Smooth muscle cell (in vitro differentiated cells): Measurements from ENCODE around the gene TIGAR. TPM values are rescaled to one million over a fixed set of nuclear protein-coding genes. Genes with fewer than 3 reads are reported as not detected.

Source experiments
- DNase-seq: peaks from one replicate; lab custom pipeline; 2025; ENCODE audit not compliant: unreplicated experiment; lab: John Stamatoyannopoulos, UW
- H2AFZ ChIP-seq: fragments of 200-600 bp; sonication (generic); 2 replicates; pipeline ENCODE4 v1.6.0; 2016; ENCODE audit warnings: antibody characterized with exemption, low read depth, mild to moderate bottlenecking
- H3F3A ChIP-seq: fragments of 200-600 bp; sonication (generic); 2 replicates; pipeline ENCODE4 v1.6.0; 2017; ENCODE audit warnings: antibody characterized with exemption, low read depth
- H3K27ac ChIP-seq: fragments of 200-600 bp; sonication (generic); 2 replicates; pipeline ENCODE4 v1.5.1; 2016; ENCODE audit warnings: low read depth, mild to moderate bottlenecking
- H3K27me3 ChIP-seq: fragments of 200-600 bp; sonication (generic); 2 replicates; pipeline ENCODE4 v1.6.1; 2016; ENCODE audit warnings: low read depth, mild to moderate bottlenecking
- H3K36me3 ChIP-seq: fragments of 200-600 bp; sonication (generic); 2 replicates; pipeline ENCODE4 v1.5.1; 2016; ENCODE audit warnings: low read depth
- H3K4me1 ChIP-seq: fragments of 200-600 bp; sonication (generic); 2 replicates; pipeline ENCODE4 v1.5.1; 2016; ENCODE audit warnings: low read depth
- H3K4me2 ChIP-seq: fragments of 200-600 bp; sonication (generic); 2 replicates; pipeline ENCODE4 v1.6.0; 2016; ENCODE audit warnings: mild to moderate bottlenecking
- H3K4me3 ChIP-seq: fragments of 200-600 bp; sonication (generic); 2 replicates; pipeline ENCODE4 v1.5.1; 2016; ENCODE audit warnings: mild to moderate bottlenecking
- H3K79me2 ChIP-seq: fragments of 200-600 bp; sonication (generic); 2 replicates; pipeline ENCODE4 v1.6.0; 2016; ENCODE audit warnings: low read depth, mild to moderate bottlenecking
- H3K9ac ChIP-seq: fragments of 200-600 bp; sonication (generic); 2 replicates; pipeline ENCODE4 v1.6.0; 2016; ENCODE audit warnings: low read depth
- H3K9me3 ChIP-seq: fragments of 200-600 bp; sonication (generic); replicated peaks from 2 replicates; pipeline ENCODE4 v1.5.1; 2016; ENCODE audit warnings: low read depth
- H4K20me1 ChIP-seq: fragments of 200-600 bp; sonication (generic); 2 replicates; pipeline ENCODE4 v1.6.0; 2016; ENCODE audit warnings: low read depth
- CTCF ChIP-seq: fragments of 200-600 bp; sonication (generic); IDR thresholded peaks from 2 replicates; pipeline ENCODE4 v1.5.1; 2017; ENCODE audit warnings: borderline replicate concordance, mild to moderate bottlenecking, antibody characterized with exemption; ENCODE audit not compliant: insufficient read depth, poor library complexity, severe bottlenecking
- WGBS: methylation state at CpG from one replicate; pipeline ENCODE4 v1.1.7; 2016; ENCODE audit warnings: low lambda C conversion rate; 5-methylcytosine and 5-hydroxymethylcytosine counted together
- polyA plus RNA-seq: library from polyadenylated mRNA; unstranded; fragments of >200 nt; fragmentation: Nextera tagmentation; extraction: Ambion mirVana; gene quantifications from 2 replicates; pipeline ENCODE4 v1.2.1, GENCODE V29; 2016
- total RNA-seq: library from RNA; depleted of rRNA; stranded (reverse); fragments of >200 nt; gene quantifications from 2 replicates; pipeline ENCODE4 v1.2.3, GENCODE V29; 2014

TIGAR gene
- total and polyA plus RNA-seq, 2 experiments from 2014 or later, result 21.6 to 26.1 TPM

GRCh38 chr12:4366090-4366489, 45.1 kb downstream of the TIGAR start:
- WGBS, result 80% methylated on average over 2 of the region's 2 CpGs
- no peak overlapping the region for H3K9ac ChIP-seq
- TF ChIP-seq CTCF, result no peak
- no peak overlapping the region for H3K4me2 ChIP-seq
- H3K4me1 ChIP-seq, result no peaks in the 10 kb centered on the region
- no peak overlapping the region for H3K4me3 ChIP-seq
- no peaks in the 10 kb centered on the region for H3K9me3 ChIP-seq
- no peaks in the 10 kb centered on the region for H3K36me3 ChIP-seq
- no peaks in the 10 kb centered on the region for H3F3A ChIP-seq
- no peak for DNase-seq
- H3K27me3 ChIP-seq, result peaks cover 43% of the 10 kb centered on the region
- H3K79me2 ChIP-seq, result no peaks in the 10 kb centered on the region
- no peaks in the 10 kb centered on the region for H4K20me1 ChIP-seq
- H3K27ac ChIP-seq, result no peak overlapping the region
- no peak overlapping the region for H2AFZ ChIP-seq

GRCh38 chr12:4369548-4369947, 48.5 kb downstream of the TIGAR start:
- Histone ChIP-seq H4K20me1 (no peaks in the 10 kb centered on the region), H3K9me3 (no peaks in the 10 kb centered on the region), H3K36me3 (no peaks in the 10 kb centered on the region), H3K79me2 (no peaks in the 10 kb centered on the region), H3K4me1 (no peaks in the 10 kb centered on the region), H3K4me3 (no peak overlapping the region), H3K27me3 (peaks cover 34% of the 10 kb centered on the region), H3K27ac (no peak overlapping the region), H3F3A (no peaks in the 10 kb centered on the region), H2AFZ (no peak overlapping the region), H3K9ac (no peak overlapping the region), H3K4me2 (no peak overlapping the region)
- no peak for TF ChIP-seq CTCF
- WGBS, result 90% methylated on average over 4 of the region's 4 CpGs
- DNase-seq, result no peak

GRCh38 chr12:4370265-4370664, 49.3 kb downstream of the TIGAR start:
- DNase-seq, result no peak
- H3K4me3 ChIP-seq, result no peak overlapping the region
- H3K27me3 ChIP-seq, result peaks cover 29% of the 10 kb centered on the region
- H3K36me3 ChIP-seq, result no peaks in the 10 kb centered on the region
- no peaks in the 10 kb centered on the region for H3K4me1 ChIP-seq
- no peak overlapping the region for H2AFZ ChIP-seq
- 95% methylated on average over 31 of the region's 31 CpGs for WGBS
- TF ChIP-seq CTCF, result no peak
- no peak overlapping the region for H3K9ac ChIP-seq
- H3K4me2 ChIP-seq, result no peak overlapping the region
- no peaks in the 10 kb centered on the region for H3K79me2 ChIP-seq
- H3K27ac ChIP-seq, result no peak overlapping the region
- H3F3A ChIP-seq, result no peaks in the 10 kb centered on the region
- H4K20me1 ChIP-seq, result no peaks in the 10 kb centered on the region
- H3K9me3 ChIP-seq, result no peaks in the 10 kb centered on the region

- WGBS, result 86% methylated on average over 2 of the region's 2 CpGs
- Histone ChIP-seq H3K9me3 (no peaks in the 10 kb centered on the region), H3K4me2 (no peak overlapping the region), H3K4me3 (no peak overlapping the region), H3K79me2 (no peaks in the 10 kb centered on the region), H2AFZ (no peak overlapping the region), H3K36me3 (no peaks in the 10 kb centered on the region), H3K27me3 (peaks cover 7% of the 10 kb centered on the region), H3K9ac (no peak overlapping the region), H3F3A (no peaks in the 10 kb centered on the region), H4K20me1 (no peaks in the 10 kb centered on the region), H3K4me1 (no peaks in the 10 kb centered on the region), H3K27ac (no peak overlapping the region)
- no peak for DNase-seq
- no peak for TF ChIP-seq CTCF
Measured at GRCh38 chr12:4372653-4373052, 51.6 kb downstream of the TIGAR start.
